ENCODE measurements around the gene VSX1.

The VSX1 gene

GRCh38 chr20:25067102-25067987 lies 14.6 kb downstream of the VSX1 start:
- DNase-seq (ENCODE audit: extremely low spot score, insufficient read length, low read depth), result no peak
- no peak for FAIRE-seq

- DNase-seq (ENCODE audit: extremely low spot score, insufficient read length, low read depth) (no peak), FAIRE-seq (no peak)
Measured at GRCh38 chr20:25066386-25066785, 15.6 kb downstream of the VSX1 start.

GRCh38 chr20:25065625-25066338 lies 16.2 kb downstream of the VSX1 start:
- FAIRE-seq (peak; percentile 81), DNase-seq (ENCODE audit: extremely low spot score, insufficient read length, low read depth) (no peak)

- DNase-seq (ENCODE audit: extremely low spot score, insufficient read length, low read depth) (no peak), FAIRE-seq (no peak)
Measured at GRCh38 chr20:25065072-25065624, 16.8 kb downstream of the VSX1 start.

- FAIRE-seq (no peak), DNase-seq (ENCODE audit: extremely low spot score, insufficient read length, low read depth) (no peak)
Measured at GRCh38 chr20:25064561-25065071, 17.3 kb downstream of the VSX1 start.

GRCh38 chr20:25063981-25064380 lies 18.0 kb downstream of the VSX1 start:
- FAIRE-seq (no peak), DNase-seq (ENCODE audit: extremely low spot score, insufficient read length, low read depth) (no peak)

GRCh38 chr20:25063546-25063945 lies 18.4 kb downstream of the VSX1 start:
- DNase-seq (ENCODE audit: extremely low spot score, insufficient read length, low read depth) (no peak), FAIRE-seq (no peak)

- no peak for FAIRE-seq
- no peak for DNase-seq (ENCODE audit: extremely low spot score, insufficient read length, low read depth)
Measured at GRCh38 chr20:25062841-25063240, 19.1 kb downstream of the VSX1 start.

- FAIRE-seq, result no peak
Measured at GRCh38 chr20:25061821-25062530, 20.0 kb downstream of the VSX1 start.

GRCh38 chr20:25061103-25061799 lies 20.7 kb downstream of the VSX1 start:
- FAIRE-seq (no peak), DNase-seq (ENCODE audit: extremely low spot score, insufficient read length, low read depth) (no peak)

More at GRCh38 chr20:25061821-25062530, 20.0 kb downstream of the VSX1 start:
- DNase-seq (ENCODE audit: extremely low spot score, insufficient read length, low read depth), result no peak

GRCh38 chr20:25059866-25060465 lies 22.0 kb downstream of the VSX1 start:
- no peak for FAIRE-seq
- no peak for DNase-seq (ENCODE audit: extremely low spot score, insufficient read length, low read depth)

GRCh38 chr20:25058847-25059810 lies 22.8 kb downstream of the VSX1 start:
- DNase-seq (ENCODE audit: extremely low spot score, insufficient read length, low read depth) (no peak), FAIRE-seq (no peak)

- peak; percentile 91 for FAIRE-seq
- DNase-seq (ENCODE audit: extremely low spot score, insufficient read length, low read depth), result peak; percentile 78
Measured at GRCh38 chr20:25058051-25058846, 23.7 kb downstream of the VSX1 start, which contains the start of gene ACSS1. ACSS1 (minus strand) TSS chr20:25058139; CDS start chr20:25058102, 37 bp downstream.

- FAIRE-seq (peak; percentile 68), DNase-seq (ENCODE audit: extremely low spot score, insufficient read length, low read depth) (peak; percentile 32)
Measured at GRCh38 chr20:25057234-25058050, 24.5 kb downstream of the VSX1 start.

- DNase-seq (ENCODE audit: extremely low spot score, insufficient read length, low read depth), result no peak
- no peak for FAIRE-seq
Measured at GRCh38 chr20:25056690-25057233, 25.2 kb downstream of the VSX1 start.
